GM19193 (cell line): ENCODE results near the gene FBXW2.

Experiments used
- POLR2A ChIP-seq: IDR thresholded peaks from 4 replicates; pipeline ENCODE4 v1.6.1; 2011; ENCODE audit not compliant: insufficient read depth, insufficient read length; ENCODE audit errors: extremely low read depth

The FBXW2 gene

GRCh38 chr9:120787933-120788332, 5.3 kb downstream of the FBXW2 start:
- no peak for TF ChIP-seq POLR2A

DNA sequence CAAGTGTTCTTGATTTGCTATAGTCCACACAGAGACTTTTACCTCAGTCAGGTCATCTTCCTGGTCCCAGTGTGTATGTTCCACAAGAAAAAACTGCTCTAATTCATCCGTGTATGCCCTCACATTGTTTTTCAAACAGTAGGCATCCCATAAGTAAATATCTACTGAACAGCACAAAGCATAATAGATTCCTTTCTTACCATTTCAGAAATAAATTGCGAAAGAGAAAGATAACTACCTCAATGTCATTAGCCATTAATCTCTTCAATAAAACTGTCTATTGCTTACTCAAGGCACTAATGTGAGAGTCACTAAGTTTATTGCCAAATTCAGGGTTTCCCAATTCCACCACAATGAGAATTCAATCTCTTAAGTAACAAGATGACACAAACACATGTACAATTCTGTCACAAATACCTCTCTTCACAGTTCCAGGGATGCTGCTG, 9.6 kb downstream of the FBXW2 start:
- TF ChIP-seq POLR2A: no peak

- TF ChIP-seq POLR2A: no peak
Measured at GRCh38 chr9:120781236-120781635, 12.0 kb downstream of the FBXW2 start.

GRCh38 chr9:120780367-120780766, 12.8 kb downstream of the FBXW2 start:
- TF ChIP-seq POLR2A: no peak

- no peak for TF ChIP-seq POLR2A
Measured at GRCh38 chr9:120779227-120779626, 14.0 kb downstream of the FBXW2 start.

- no peak for TF ChIP-seq POLR2A
Measured at GRCh38 chr9:120778758-120779157, 14.5 kb downstream of the FBXW2 start.

- no peak for TF ChIP-seq POLR2A
Measured at GRCh38 chr9:120777229-120777628, 16.0 kb downstream of the FBXW2 start.

DNA sequence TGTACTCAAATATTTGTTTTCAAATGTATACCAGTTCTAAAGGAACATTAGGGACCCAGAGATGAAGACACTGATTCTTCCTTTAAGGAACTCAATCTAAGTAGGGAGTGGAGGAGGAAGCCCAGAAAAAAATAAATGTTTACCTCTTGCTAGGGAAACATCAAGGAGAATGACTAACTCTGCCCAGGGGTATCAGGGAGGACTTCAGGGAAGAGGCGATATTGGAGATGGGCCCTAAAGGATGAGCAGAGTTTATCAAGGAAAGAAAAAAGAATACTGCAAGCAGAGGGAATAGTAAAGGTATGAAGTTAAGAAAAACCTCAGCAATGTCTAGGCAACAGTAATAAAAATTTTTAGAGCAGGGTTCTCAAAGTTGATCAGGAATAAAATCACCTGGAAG, 16.4 kb downstream of the FBXW2 start:
- no peak for TF ChIP-seq POLR2A

- TF ChIP-seq POLR2A: no peak
Measured at GRCh38 chr9:120775859-120776258, 17.4 kb downstream of the FBXW2 start.

- TF ChIP-seq POLR2A: no peak
Measured at GRCh38 chr9:120774719-120775118, 18.5 kb downstream of the FBXW2 start.

- no peak for TF ChIP-seq POLR2A
Measured at GRCh38 chr9:120773256-120773655, 20.0 kb downstream of the FBXW2 start.

DNA sequence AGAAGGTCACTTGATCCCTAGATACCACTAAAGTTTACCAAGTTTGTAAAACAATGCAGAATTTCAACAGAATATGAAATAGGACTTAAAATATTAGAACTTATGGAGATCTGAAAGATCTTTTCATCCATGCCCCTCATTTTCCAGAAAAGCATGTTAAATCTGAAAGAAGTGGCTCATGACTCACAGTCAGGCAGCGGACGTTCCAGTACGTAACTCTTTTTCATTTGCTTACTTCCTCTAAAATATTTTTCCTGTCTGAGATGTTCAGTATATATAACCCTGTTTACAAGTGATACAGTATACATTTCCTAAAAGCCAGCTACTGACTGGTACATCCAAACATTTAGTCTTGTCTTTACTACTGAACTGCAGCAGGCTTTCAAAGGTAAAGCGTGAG, 22.3 kb downstream of the FBXW2 start:
- no peak for TF ChIP-seq POLR2A

GRCh38 chr9:120768886-120769285, 24.3 kb downstream of the FBXW2 start:
- TF ChIP-seq POLR2A: no peak

GRCh38 chr9:120768247-120768646, 25.0 kb downstream of the FBXW2 start:
- TF ChIP-seq POLR2A: no peak

DNA sequence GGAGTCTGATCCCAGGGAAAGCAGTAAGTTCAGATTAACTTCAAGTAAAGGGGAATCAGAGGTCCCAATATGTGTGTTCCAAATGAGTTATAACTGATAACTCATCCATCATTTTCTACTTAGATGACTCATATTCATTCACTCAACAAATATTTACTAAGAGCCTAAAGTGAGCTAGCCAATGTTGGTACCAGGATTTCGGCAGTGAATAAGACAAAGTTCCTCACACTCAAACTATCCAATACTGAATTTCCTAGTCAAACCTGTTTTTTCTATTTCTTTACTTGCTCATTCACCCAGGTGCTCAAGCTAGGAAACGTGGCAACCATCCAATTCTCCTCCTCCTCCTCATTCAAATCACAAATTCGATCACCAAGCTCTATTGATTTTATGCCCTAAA, 25.8 kb downstream of the FBXW2 start:
- TF ChIP-seq POLR2A: no peak

DNA sequence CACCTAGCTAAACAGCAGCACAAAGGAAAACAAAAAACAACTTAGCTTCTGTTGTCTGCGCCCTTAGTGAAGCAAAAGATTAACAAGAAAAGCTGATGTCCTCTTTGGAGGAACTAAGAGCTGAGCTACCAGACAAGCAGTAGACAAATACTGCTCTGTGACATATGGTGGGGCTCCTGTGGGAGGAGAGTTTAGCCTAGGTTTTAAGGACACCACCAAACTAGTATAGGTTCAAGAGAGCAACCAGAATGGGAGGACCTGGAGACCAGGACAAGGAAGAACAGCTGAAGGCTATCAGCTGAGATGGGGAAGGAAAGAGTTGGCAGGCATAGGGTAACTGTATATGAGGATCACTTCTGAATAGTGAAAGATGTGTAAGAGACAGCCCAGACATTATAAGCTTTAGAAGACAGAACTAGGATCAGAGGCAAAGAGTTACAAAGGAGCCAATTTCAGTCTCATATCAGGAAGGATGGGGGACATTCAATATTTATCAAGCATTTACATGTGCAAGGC, 27.2 kb downstream of the FBXW2 start:
- TF ChIP-seq POLR2A: no peak

GRCh38 chr9:120764476-120764875, 28.7 kb downstream of the FBXW2 start:
- no peak for TF ChIP-seq POLR2A
